WTC11 (cell line): ENCODE results near the gene ERBB4. TPM values are rescaled to one million over a fixed set of nuclear protein-coding genes. Genes with fewer than 3 reads are reported as not detected.

Experiments used
- ATAC-seq: fragments of 200-7000 bp; cut with Tn5 transposase; 2 replicates; pipeline ENCODE4 v1.10.0; 2021; ENCODE audit warnings: mild to moderate bottlenecking, moderate library complexity
- CTCF ChIA-PET: fragments of 300-600 bp; sonication (Branson Sonifier 250); formaldehyde crosslinking; loops from one replicate; lab custom pipeline; 2021; ENCODE audit warnings: antibody characterized with exemption; lab: Charles Lee
- POLR2A ChIA-PET: fragments of 350-600 bp; sonication (Branson Sonifier 250); formaldehyde crosslinking; loops from one replicate; lab custom pipeline; 2021; ENCODE audit warnings: antibody characterized with exemption; lab: Charles Lee
- DNase-seq: peaks from one replicate; pipeline ENCODE4 v3.0.0; 2021; ENCODE audit warnings: low spot score
- H3K27ac Mint-ChIP-seq: 2 replicates; pipeline ENCODE4 v1.8.0; 2021; ENCODE audit warnings: mixed read lengths
- H3K27me3 Mint-ChIP-seq: 2 replicates; pipeline ENCODE4 v1.8.0; 2021; ENCODE audit warnings: low read depth, mild to moderate bottlenecking, moderate library complexity, mixed read lengths
- H3K36me3 Mint-ChIP-seq: 2 replicates; pipeline ENCODE4 v1.8.0; 2021; ENCODE audit warnings: mixed read lengths
- H3K4me1 Mint-ChIP-seq: 2 replicates; pipeline ENCODE4 v1.8.0; 2022; ENCODE audit warnings: mixed read lengths
- H3K4me3 Mint-ChIP-seq: 2 replicates; pipeline ENCODE4 v1.8.0; 2021; ENCODE audit warnings: mild to moderate bottlenecking, moderate library complexity, mixed read lengths
- H3K9me3 Mint-ChIP-seq: 2 replicates; pipeline ENCODE4 v1.8.0; 2021; ENCODE audit warnings: mixed read lengths
- CBFB ChIP-seq: sonication (generic); formaldehyde crosslinking; IDR thresholded peaks from 2 replicates; pipeline ENCODE4 v1.8.1; 2022; ENCODE audit warnings: mild to moderate bottlenecking, low read depth, missing genetic modification reagents
- CREB1 ChIP-seq: sonication (generic); formaldehyde crosslinking; IDR thresholded peaks from 2 replicates; pipeline ENCODE4 v1.8.0; 2023; ENCODE audit warnings: mild to moderate bottlenecking, missing genetic modification reagents
- CREM ChIP-seq: sonication (generic); formaldehyde crosslinking; IDR thresholded peaks from 2 replicates; pipeline ENCODE4 v1.8.1; 2022; ENCODE audit warnings: mild to moderate bottlenecking, missing genetic modification reagents, moderate library complexity
- EMX1 ChIP-seq: fragments of 250-450 bp; sonication (Bioruptor Pico); IDR thresholded peaks from 2 replicates; pipeline ENCODE4 v1.8.0; 2021; ENCODE audit warnings: mild to moderate bottlenecking
- ESRRA ChIP-seq: sonication (generic); formaldehyde crosslinking; IDR thresholded peaks from 2 replicates; pipeline ENCODE4 v1.8.1; 2022; ENCODE audit warnings: mild to moderate bottlenecking, missing genetic modification reagents, borderline replicate concordance
- FOXP1 ChIP-seq: sonication (generic); formaldehyde crosslinking; IDR thresholded peaks from 2 replicates; pipeline ENCODE4 v1.8.0; 2022; ENCODE audit warnings: missing genetic modification reagents, mild to moderate bottlenecking, moderate library complexity, borderline replicate concordance
- GTF2I ChIP-seq: fragments of 250-450 bp; sonication (Bioruptor Pico); conservative IDR thresholded peaks from 2 replicates; pipeline ENCODE4 v1.4.0; 2021; ENCODE audit warnings: mild to moderate bottlenecking
- MYBL2 ChIP-seq: sonication (generic); formaldehyde crosslinking; IDR thresholded peaks from 2 replicates; pipeline ENCODE4 v1.8.1; 2023; ENCODE audit warnings: mild to moderate bottlenecking, moderate library complexity, missing genetic modification reagents
- NFE2L1 ChIP-seq: sonication (generic); formaldehyde crosslinking; IDR thresholded peaks from 2 replicates; pipeline ENCODE4 v1.8.1; 2023; ENCODE audit warnings: missing genetic modification reagents
- TEAD1 ChIP-seq: sonication (generic); formaldehyde crosslinking; IDR thresholded peaks from 2 replicates; pipeline ENCODE4 v1.8.0; 2022; ENCODE audit warnings: mild to moderate bottlenecking, missing genetic modification reagents
- ZNF121 ChIP-seq: sonication (generic); formaldehyde crosslinking; IDR thresholded peaks from 2 replicates; pipeline ENCODE4 v1.8.0; 2023; ENCODE audit warnings: missing genetic modification reagents
- ZNF232 ChIP-seq: sonication (generic); formaldehyde crosslinking; IDR thresholded peaks from 2 replicates; pipeline ENCODE4 v1.8.0; 2022; ENCODE audit warnings: mild to moderate bottlenecking, missing genetic modification reagents
- ZNF263 ChIP-seq: sonication (generic); formaldehyde crosslinking; IDR thresholded peaks from 2 replicates; pipeline ENCODE4 v1.8.1; 2022; ENCODE audit warnings: low read depth, mild to moderate bottlenecking, moderate library complexity, missing genetic modification reagents
- total RNA-seq: library from RNA; stranded (reverse); gene quantifications from 3 replicates; pipeline ENCODE4 v1.2.3, GENCODE V29; 2021
- TF ChIP-seq, protein P1 (sequence below): sonication (generic); formaldehyde crosslinking; IDR thresholded peaks from 2 replicates; pipeline ENCODE4 v1.8.1; 2023; ENCODE audit warnings: mild to moderate bottlenecking, missing genetic modification reagents
- TF ChIP-seq, protein P2 (sequence below): sonication (generic); formaldehyde crosslinking; IDR thresholded peaks from 2 replicates; pipeline ENCODE4 v1.8.0; 2022; ENCODE audit warnings: mild to moderate bottlenecking, missing genetic modification reagents
- TF ChIP-seq, protein P3 (sequence below): fragments of 250-450 bp; sonication (Bioruptor Pico); conservative IDR thresholded peaks from 2 replicates; pipeline ENCODE4 v1.9.0; 2021; ENCODE audit warnings: mild to moderate bottlenecking
- TF ChIP-seq, protein P4 (sequence below): sonication (generic); formaldehyde crosslinking; IDR thresholded peaks from 2 replicates; pipeline ENCODE4 v1.8.1; 2023; ENCODE audit warnings: mild to moderate bottlenecking, moderate library complexity, missing genetic modification reagents

The ERBB4 gene
- total RNA-seq, 1 experiment from 2014 or later = 1.6 TPM

DNA sequence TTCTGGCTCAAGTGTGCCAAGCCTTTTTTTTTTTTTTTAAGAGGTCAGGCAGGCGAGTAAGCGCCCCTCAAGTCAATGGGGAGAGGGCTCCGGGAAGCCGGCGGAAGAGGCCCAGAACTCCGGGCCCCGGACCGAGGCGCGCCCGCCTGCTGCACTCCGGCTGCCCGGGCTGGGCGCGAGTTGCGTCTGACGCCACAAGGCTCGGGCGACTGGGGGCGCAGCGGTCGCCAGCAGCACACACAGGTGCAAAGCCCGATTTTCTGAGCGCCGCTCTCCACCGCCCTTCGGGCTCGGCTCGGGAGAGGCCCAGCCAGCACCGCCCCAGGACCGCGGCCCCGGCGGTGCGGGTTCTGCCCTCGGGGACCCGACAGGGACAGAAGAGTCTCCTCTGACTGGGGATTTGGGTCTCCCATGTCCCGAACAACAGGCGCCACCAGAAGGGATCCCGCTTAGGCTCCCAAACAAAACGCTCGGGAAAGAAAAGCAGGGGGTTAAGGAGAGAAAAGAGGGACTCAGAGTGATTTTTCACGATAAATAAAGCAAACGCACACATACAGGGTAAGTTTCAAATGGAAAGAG, 787 bp downstream of the ERBB4 start:
- POLR2A ChIA-PET = no interaction called here

DNA sequence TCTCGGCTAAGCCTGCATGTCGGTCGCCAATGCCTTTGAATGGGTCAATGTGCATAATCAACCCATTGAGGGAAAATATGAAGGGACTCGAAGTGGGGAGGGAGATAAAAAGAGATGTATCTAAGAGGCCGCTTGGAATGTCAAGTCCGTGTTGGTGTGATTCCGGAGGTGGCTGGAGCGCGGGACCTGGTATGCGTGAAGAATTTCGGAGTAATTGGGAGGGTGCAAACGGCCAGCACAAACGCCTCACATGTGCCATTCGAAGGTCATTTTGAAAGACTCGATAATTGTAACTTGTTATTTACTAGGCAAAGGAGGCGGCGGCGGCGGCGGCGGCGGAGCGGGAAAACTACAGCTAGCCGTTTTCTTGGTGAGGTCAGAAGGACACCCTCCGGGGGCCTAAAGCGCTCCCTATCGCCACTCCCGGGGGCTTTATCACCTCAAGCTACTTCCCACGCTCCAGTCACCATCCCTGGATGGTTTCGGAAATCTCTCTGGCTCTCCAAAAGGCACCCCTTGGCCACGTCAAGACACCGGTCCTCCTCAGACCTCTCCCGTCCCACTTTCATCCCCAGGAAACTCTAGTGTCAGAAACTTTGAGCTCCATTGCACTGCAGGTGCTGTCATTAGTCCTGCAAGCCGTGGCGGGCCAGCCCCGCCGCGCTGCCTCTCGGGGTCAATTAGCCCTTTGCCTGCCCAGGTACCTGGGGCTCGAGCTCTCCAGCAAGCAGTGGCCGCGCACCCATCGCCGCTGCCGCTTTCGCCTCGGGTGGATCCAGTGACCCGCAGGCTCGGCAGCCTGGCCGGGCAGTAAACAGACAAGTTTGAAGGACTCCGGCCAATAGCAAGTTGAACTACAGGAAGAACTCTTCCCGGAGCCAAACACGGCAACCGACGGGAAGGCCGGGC, 1.5 kb downstream of the ERBB4 start:
- ATAC-seq = peak; percentile 3
- H3K4me3 Mint-ChIP-seq = peak overlapping the region; percentile 92
- TF ChIP-seq ZNF232 (CRISPR knock-in tag) = no peak
- TF ChIP-seq NFE2L1 (CRISPR knock-in tag) = 0 out of 2 replicates have a peak, but pooled peaks have one; percentile 14
- no peak for TF ChIP-seq EMX1 (CRISPR knock-in tag)
- no peaks in the 10 kb centered on the region for H3K36me3 Mint-ChIP-seq
- H3K27ac Mint-ChIP-seq = no peak overlapping the region
- H3K4me1 Mint-ChIP-seq = peaks cover 19% of the 10 kb centered on the region
- CTCF ChIA-PET = interaction anchor here (0.9 to 1.5 kb wide), 5 partner anchors 11 to 31 kb away, joined by 3 to 8 read pairs (median 3); no protein-coding TSS in a partner anchor
- POLR2A ChIA-PET = no interaction called here
- peak; percentile 20 for DNase-seq
- peaks cover 72% of the 10 kb centered on the region for H3K27me3 Mint-ChIP-seq
- no peaks in the 10 kb centered on the region for H3K9me3 Mint-ChIP-seq

More for the DNA sequence above, 787 bp downstream of the ERBB4 start:
- H3K27ac Mint-ChIP-seq = no peak overlapping the region
- ATAC-seq = peak; percentile 63
- 0 out of 2 replicates have a peak, but pooled peaks have one; percentile 13 for TF ChIP-seq FOXP1 (CRISPR knock-in tag)
- no peak for TF ChIP-seq CREB1 (CRISPR knock-in tag)
- TF ChIP-seq, all 79 proteins: peak for 1
- DNase-seq = peak; percentile 68
- Mint-ChIP-seq H3K9me3 (no peaks in the 10 kb centered on the region), H3K4me3 (peak overlapping the region; percentile 92), H3K36me3 (no peaks in the 10 kb centered on the region), H3K4me1 (peaks cover 19% of the 10 kb centered on the region), H3K27me3 (peaks cover 72% of the 10 kb centered on the region)
- CTCF ChIA-PET = interaction anchor here (0.9 to 1.5 kb wide), 4 partner anchors 12 to 30 kb away, joined by 3 to 8 read pairs (median 5); no protein-coding TSS in a partner anchor

DNA sequence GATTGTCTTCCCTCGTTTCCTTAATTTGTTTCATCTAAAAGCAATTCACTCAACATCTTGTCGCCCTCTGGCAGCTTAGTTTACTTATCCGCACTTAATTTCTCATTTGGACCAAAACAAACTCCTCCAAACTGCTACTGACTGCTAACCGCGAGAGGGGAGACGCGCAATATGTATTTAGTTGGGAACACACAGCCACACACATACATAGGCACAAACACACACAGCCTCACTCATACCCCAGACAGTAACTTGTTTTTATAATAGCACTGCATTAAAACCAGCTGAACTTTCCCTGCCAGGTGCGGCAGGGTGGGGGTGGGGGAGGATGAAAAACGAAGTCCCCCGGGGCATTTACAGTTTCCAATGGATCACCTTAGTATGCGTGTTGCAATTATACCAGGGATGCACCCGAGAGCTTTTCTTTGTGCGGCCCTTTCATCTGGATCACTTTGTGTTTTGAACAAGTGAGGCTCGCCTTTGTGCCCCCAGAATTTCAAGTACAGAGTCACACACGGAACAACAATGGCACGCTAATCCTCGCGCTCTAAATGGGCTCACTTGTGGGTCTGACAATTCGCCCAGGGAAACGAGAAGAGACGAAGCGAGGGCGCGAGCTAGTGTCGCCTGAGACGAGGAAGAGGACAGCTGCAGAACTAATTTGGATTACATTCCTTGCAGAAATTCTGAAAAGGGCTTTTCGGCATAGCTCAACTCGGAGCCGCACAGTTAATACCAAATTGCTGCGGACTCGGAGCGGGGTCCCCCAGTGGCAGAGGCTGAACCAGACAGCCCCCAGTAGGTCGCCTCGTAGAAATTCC, 2.4 kb downstream of the ERBB4 start:
- DNase-seq = peak; percentile 47
- H3K4me1 Mint-ChIP-seq = peaks cover 19% of the 10 kb centered on the region
- peak; percentile 34 for ATAC-seq
- H3K4me3 Mint-ChIP-seq = peak overlapping the region; percentile 92
- no peaks in the 10 kb centered on the region for H3K9me3 Mint-ChIP-seq
- TF ChIP-seq GTF2I (CRISPR knock-in tag) = no peak
- TF ChIP-seq ZNF263 (CRISPR knock-in tag) = no peak
- no peak for TF ChIP-seq ESRRA (CRISPR knock-in tag)
- no peak for TF ChIP-seq CREB1 (CRISPR knock-in tag)
- no peak for TF ChIP-seq MYBL2 (CRISPR knock-in tag)
- TF ChIP-seq, protein P1, sequence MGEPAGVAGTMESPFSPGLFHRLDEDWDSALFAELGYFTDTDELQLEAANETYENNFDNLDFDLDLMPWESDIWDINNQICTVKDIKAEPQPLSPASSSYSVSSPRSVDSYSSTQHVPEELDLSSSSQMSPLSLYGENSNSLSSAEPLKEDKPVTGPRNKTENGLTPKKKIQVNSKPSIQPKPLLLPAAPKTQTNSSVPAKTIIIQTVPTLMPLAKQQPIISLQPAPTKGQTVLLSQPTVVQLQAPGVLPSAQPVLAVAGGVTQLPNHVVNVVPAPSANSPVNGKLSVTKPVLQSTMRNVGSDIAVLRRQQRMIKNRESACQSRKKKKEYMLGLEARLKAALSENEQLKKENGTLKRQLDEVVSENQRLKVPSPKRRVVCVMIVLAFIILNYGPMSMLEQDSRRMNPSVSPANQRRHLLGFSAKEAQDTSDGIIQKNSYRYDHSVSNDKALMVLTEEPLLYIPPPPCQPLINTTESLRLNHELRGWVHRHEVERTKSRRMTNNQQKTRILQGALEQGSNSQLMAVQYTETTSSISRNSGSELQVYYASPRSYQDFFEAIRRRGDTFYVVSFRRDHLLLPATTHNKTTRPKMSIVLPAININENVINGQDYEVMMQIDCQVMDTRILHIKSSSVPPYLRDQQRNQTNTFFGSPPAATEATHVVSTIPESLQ (CRISPR knock-in tag) = no peak
- TF ChIP-seq, protein P2, sequence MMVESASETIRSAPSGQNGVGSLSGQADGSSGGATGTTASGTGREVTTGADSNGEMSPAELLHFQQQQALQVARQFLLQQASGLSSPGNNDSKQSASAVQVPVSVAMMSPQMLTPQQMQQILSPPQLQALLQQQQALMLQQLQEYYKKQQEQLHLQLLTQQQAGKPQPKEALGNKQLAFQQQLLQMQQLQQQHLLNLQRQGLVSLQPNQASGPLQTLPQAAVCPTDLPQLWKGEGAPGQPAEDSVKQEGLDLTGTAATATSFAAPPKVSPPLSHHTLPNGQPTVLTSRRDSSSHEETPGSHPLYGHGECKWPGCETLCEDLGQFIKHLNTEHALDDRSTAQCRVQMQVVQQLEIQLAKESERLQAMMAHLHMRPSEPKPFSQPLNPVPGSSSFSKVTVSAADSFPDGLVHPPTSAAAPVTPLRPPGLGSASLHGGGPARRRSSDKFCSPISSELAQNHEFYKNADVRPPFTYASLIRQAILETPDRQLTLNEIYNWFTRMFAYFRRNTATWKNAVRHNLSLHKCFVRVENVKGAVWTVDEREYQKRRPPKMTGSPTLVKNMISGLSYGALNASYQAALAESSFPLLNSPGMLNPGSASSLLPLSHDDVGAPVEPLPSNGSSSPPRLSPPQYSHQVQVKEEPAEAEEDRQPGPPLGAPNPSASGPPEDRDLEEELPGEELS (CRISPR knock-in tag) = no peak
- no peak for TF ChIP-seq TEAD1
- TF ChIP-seq CREM (CRISPR knock-in tag) = no peak
- TF ChIP-seq, protein P3, sequence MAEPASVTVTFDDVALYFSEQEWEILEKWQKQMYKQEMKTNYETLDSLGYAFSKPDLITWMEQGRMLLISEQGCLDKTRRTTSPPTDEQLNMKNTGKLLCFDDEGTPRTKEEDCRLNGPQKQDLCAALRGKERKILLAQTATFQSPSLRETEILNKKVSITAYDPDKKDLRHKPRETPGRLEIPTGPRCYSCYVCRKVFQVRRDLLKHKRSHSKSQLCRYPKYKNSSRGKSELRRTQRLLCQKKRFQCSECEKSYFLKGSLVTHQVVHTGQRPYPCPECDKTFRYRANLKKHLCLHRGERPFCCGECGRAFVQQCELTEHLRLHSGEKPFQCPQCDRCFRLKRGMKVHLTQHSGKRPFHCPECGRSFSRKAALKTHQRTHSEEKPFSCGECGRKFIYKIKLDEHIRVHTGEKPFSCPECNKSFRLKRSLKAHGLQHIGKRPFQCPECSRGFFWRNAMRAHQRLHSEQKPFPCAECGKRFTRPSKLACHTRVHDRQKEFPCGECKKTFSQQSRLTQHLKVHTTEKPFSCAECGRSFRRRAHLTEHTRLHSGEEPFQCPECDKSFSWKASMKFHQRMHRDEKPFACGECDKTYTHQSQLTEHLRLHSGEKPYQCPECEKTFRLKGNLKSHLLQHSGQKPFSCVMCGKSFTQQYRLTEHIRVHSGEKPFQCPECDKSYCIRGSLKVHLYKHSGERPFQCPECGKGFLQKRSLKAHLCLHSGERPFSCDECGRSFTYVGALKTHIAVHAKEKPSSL = no peak
- TF ChIP-seq CBFB = no peak
- TF ChIP-seq ZNF121 (CRISPR knock-in tag) = no peak
- TF ChIP-seq, protein P4, sequence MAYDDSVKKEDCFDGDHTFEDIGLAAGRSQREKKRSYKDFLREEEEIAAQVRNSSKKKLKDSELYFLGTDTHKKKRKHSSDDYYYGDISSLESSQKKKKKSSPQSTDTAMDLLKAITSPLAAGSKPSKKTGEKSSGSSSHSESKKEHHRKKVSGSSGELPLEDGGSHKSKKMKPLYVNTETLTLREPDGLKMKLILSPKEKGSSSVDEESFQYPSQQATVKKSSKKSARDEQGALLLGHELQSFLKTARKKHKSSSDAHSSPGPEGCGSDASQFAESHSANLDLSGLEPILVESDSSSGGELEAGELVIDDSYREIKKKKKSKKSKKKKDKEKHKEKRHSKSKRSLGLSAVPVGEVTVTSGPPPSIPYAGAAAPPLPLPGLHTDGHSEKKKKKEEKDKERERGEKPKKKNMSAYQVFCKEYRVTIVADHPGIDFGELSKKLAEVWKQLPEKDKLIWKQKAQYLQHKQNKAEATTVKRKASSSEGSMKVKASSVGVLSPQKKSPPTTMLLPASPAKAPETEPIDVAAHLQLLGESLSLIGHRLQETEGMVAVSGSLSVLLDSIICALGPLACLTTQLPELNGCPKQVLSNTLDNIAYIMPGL = no peak
- H3K27me3 Mint-ChIP-seq = peaks cover 72% of the 10 kb centered on the region
- CTCF ChIA-PET = interaction anchor here (0.6 to 1.5 kb wide), 4 partner anchors 10 to 31 kb away, joined by 3 to 8 read pairs (median 5); no protein-coding TSS in a partner anchor
- POLR2A ChIA-PET = no interaction called here
- no peaks in the 10 kb centered on the region for H3K36me3 Mint-ChIP-seq
- no peak overlapping the region for H3K27ac Mint-ChIP-seq
